Endothelial cell of umbilical vein (primary cell): ENCODE results near the gene MYADML2. TPM values are rescaled to one million over a fixed set of nuclear protein-coding genes. Genes with fewer than 3 reads are reported as not detected.

Experiments used
- BruUV-seq: library from RNA; stranded (reverse); fragments of 400-500 nt; replicated peaks from 2 replicates; lab custom pipeline; 2021; lab: Mats Ljungman, UMichigan
- CTCF ChIA-PET: fragments of 300-600, 350-600 bp; sonication (Branson Sonifier 250); formaldehyde crosslinking; loops from one replicate; lab custom pipeline; 2021; ENCODE audit warnings: antibody characterized with exemption, inconsistent platforms; lab: Charles Lee
- POLR2A ChIA-PET: fragments of 300-600, 350-600 bp; sonication (Branson Sonifier 250); formaldehyde crosslinking; loops from one replicate; lab custom pipeline; 2021; ENCODE audit warnings: antibody characterized with exemption, inconsistent platforms; lab: Charles Lee
- DNase-seq: peaks from one replicate; pipeline ENCODE4 v3.0.0-alpha.2; 2011; ENCODE audit warnings: low read depth, low spot score
- FAIRE-seq: peaks from 2 replicates; lab custom pipeline; 2011; peaks lifted over from hg19 to GRCh38; lab: Jason Lieb, UNC
- H2AFZ ChIP-seq: 2 replicates; pipeline ENCODE4 v1.6.0; 2012; ENCODE audit warnings: low read depth, low read length, control low read depth, inconsistent platforms
- H3K27ac ChIP-seq: 2 replicates; pipeline ENCODE4 v1.5.1; 2011; ENCODE audit warnings: low read depth, mild to moderate bottlenecking, control low read depth, low read length, moderate library complexity; ENCODE audit not compliant: insufficient read depth
- H3K27me3 ChIP-seq, 2 experiments: 2 replicates each; pipeline versions ENCODE4 v1.6.0 to v1.6.1; 2011; ENCODE audit warnings: low read length in 2 of 2, mixed read lengths in 1 of 2; ENCODE audit not compliant: control insufficient read depth in 2 of 2, insufficient read depth in 2 of 2
- H3K36me3 ChIP-seq, 2 experiments: 2 replicates in 1 of 2; 3 replicates in 1 of 2; pipeline ENCODE4 v1.5.1; 2011; ENCODE audit warnings: low read length in 2 of 2, mild to moderate bottlenecking in 1 of 2, moderate library complexity in 1 of 2; ENCODE audit not compliant: control insufficient read depth in 2 of 2, insufficient read depth in 2 of 2; ENCODE audit errors: extremely low read depth in 1 of 2
- H3K4me1 ChIP-seq: 3 replicates; pipeline ENCODE4 v1.5.1; 2011; ENCODE audit warnings: mild to moderate bottlenecking, low read length; ENCODE audit not compliant: control insufficient read depth, insufficient read depth; ENCODE audit errors: extremely low read depth
- H3K4me2 ChIP-seq: 2 replicates; pipeline ENCODE4 v1.6.1; 2011; ENCODE audit warnings: low read length, control low read depth, mixed read lengths; ENCODE audit not compliant: insufficient read depth
- H3K4me3 ChIP-seq, 3 experiments: fragments of 200-600 bp in 1 of 3; sonication (generic), shearing (Covaris generic) in 1 of 3; replicated peaks in 1 of 3; 2 replicates each; pipeline ENCODE4 v1.5.1; 2011 to 2016; ENCODE audit warnings: control low read depth in 3 of 3, low read length in 3 of 3, mild to moderate bottlenecking in 2 of 3, inconsistent platforms in 1 of 3, low read depth in 1 of 3, moderate library complexity in 1 of 3; ENCODE audit not compliant: insufficient read depth in 1 of 3
- H3K79me2 ChIP-seq: 2 replicates; pipeline ENCODE4 v1.6.0; 2012; ENCODE audit warnings: low read length, inconsistent platforms; ENCODE audit not compliant: control insufficient read depth, insufficient read depth
- H3K9ac ChIP-seq: replicated peaks from 2 replicates; pipeline ENCODE3; 2011; ENCODE audit warnings: low read length, control low read depth; ENCODE audit not compliant: insufficient read depth; ENCODE audit errors: extremely low read depth
- H3K9me1 ChIP-seq: replicated peaks from 3 replicates; pipeline ENCODE4 v1.6.0; 2011; ENCODE audit warnings: mild to moderate bottlenecking, low read length; ENCODE audit not compliant: control insufficient read depth, insufficient read depth; ENCODE audit errors: extremely low read depth
- H3K9me3 ChIP-seq: replicated peaks from 2 replicates; pipeline ENCODE4 v1.5.1; 2012; ENCODE audit warnings: low read length, inconsistent platforms; ENCODE audit not compliant: control insufficient read depth, insufficient read depth
- H4K20me1 ChIP-seq: replicated peaks from 2 replicates; pipeline ENCODE3; 2011; ENCODE audit warnings: mild to moderate bottlenecking, low read length; ENCODE audit not compliant: control insufficient read depth, insufficient read depth; ENCODE audit errors: extremely low read depth
- CTCF ChIP-seq, 2 donors: IDR thresholded peaks; 1 replicate in 1 of 2; 2 replicates in 1 of 2; pipeline ENCODE4 v1.5.1; 2011; ENCODE audit warnings: low read length in 2 of 2, mild to moderate bottlenecking in 2 of 2, moderate library complexity in 2 of 2, control low read depth in 1 of 2, inconsistent platforms in 1 of 2, low read depth in 1 of 2; ENCODE audit not compliant: insufficient read depth in 1 of 2; ENCODE audit errors: extremely low read depth in 1 of 2
- EZH2 ChIP-seq: IDR thresholded peaks from 2 replicates; pipeline ENCODE4 v1.6.1; 2012; ENCODE audit warnings: borderline replicate concordance, low read depth, mild to moderate bottlenecking, moderate library complexity, low read length, inconsistent platforms; ENCODE audit not compliant: severe bottlenecking
- FOS ChIP-seq: IDR thresholded peaks from 2 replicates; pipeline ENCODE4 v1.6.1; 2011; ENCODE audit warnings: mild to moderate bottlenecking, low read length, moderate library complexity, borderline replicate concordance; ENCODE audit not compliant: insufficient read depth
- GATA2 ChIP-seq: IDR thresholded peaks from 2 replicates; pipeline ENCODE4 v1.7.0; 2011; ENCODE audit warnings: low read depth, mild to moderate bottlenecking, moderate library complexity, mixed read lengths, low read length; ENCODE audit not compliant: insufficient read length, insufficient read depth
- JUN ChIP-seq: IDR thresholded peaks from 2 replicates; pipeline ENCODE4 v1.6.1; 2011; ENCODE audit warnings: borderline replicate concordance, low read depth; ENCODE audit not compliant: insufficient read length, insufficient read depth
- MYC ChIP-seq: IDR thresholded peaks from one replicate; pipeline ENCODE4 v1.6.1; 2011; ENCODE audit warnings: mild to moderate bottlenecking, low read depth, low read length
- POLR2A ChIP-seq: IDR thresholded peaks from 2 replicates; pipeline ENCODE4 v1.6.1; 2012; ENCODE audit warnings: low read depth, mild to moderate bottlenecking, control low read depth, low read length
- POLR2AphosphoS5 ChIP-seq: IDR thresholded peaks from 2 replicates; pipeline ENCODE4 v1.6.1; 2012; ENCODE audit warnings: low read depth, mild to moderate bottlenecking, control low read depth, low read length, moderate library complexity; ENCODE audit not compliant: insufficient read depth
- dilution Hi-C: fragments of 300-500 bp; cut with MboI; formaldehyde crosslinking; loops from one replicate; pipeline ENCODE4 v1.15.0; 2019; ENCODE audit warnings: low sequenced_read_pairs; ENCODE audit not compliant: extremely low pct_ligation_motif_present
- intact Hi-C: fragments of 100-400 bp; cut with micrococcal nuclease; formaldehyde crosslinking; loops from one replicate; pipeline ENCODE4 v1.10.0; 2022
- polyA plus RNA-seq, 4 experiments: library from polyadenylated mRNA; depleted of rRNA in 3 of 4; stranded (reverse) in 3 of 4; unstranded in 1 of 4; fragments of >200 nt; gene quantifications; 2 replicates each; pipeline versions ENCODE4 v1.2.1 to v1.2.3, GENCODE V29; 2011 to 2012; ENCODE audit warnings: missing spikeins in 1 of 4
- total RNA-seq: library from RNA; stranded (reverse); gene quantifications from 2 replicates; pipeline ENCODE4 v1.2.3, GENCODE V29; 2021
- TF ChIP-seq, protein P1 (sequence below): IDR thresholded peaks from 2 replicates; pipeline ENCODE4 v1.6.1; 2011; ENCODE audit not compliant: insufficient read depth, insufficient read length

The MYADML2 gene
- total and polyA plus RNA-seq, 2 donors (not counting 3 experiments of a cell fraction or from before 2014, with no cell fraction given) = not detected

DNA sequence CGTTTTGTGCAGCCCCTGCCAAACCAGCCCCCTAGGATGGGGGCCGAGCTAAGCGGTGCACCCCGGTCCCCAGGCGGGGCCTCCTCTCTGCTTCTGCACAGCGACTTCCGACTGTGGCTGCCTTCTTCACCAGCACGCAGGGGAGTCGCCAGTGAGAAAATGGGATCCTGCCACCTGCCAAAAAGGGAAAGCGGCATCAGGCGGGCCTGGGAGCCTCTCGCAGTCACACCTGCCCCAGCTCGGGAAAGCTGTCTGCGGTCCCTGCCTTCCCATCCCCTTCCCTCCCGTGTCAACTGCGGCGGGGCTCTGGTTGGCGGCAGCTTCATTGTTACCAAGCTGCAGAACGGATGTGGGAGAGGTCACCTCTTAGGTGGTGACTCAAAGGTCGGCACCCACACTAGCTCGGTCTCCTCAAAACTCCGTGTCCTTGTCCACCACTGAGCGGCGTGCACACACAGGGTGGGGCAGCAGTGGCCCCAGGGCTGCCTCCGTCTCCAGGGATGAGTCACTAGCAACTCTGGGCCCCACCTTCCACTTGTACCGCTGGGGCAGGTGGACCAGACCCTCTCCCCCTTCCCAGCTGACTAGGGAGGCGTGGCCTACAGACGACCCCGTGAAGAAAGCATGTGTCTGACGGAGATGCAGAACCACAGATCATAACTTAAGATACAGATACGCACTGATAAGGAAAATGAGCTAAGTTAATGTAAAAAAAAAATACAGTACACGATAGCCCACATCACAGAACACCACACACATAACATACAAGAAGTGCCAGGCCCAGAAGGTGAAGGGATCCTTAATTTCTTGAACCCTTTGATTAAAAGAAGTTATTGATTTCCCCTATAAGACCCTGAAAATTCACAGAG, 34.4 kb downstream of the MYADML2 start:
- H3K36me3 ChIP-seq = peaks cover 7 to 24% of the 10 kb centered on the region in 2 experiments
- H3K4me2 ChIP-seq = no peak overlapping the region
- H3K27ac ChIP-seq = no peak overlapping the region
- H3K4me1 ChIP-seq = peaks cover 12% of the 10 kb centered on the region
- DNase-seq (no peak), FAIRE-seq (no peak)
- intact Hi-C loops (no loop called here), dilution Hi-C loops (no loop called here)
- no peaks in the 10 kb centered on the region for H3K27me3 ChIP-seq
- TF ChIP-seq CTCF (IDR thresholded peaks at IDR 0.05; ENCODE audit: extremely low read depth in 1 of 2, insufficient read depth in 1 of 2, low read depth in 1 of 2, low read length in 2 of 2) (no peak), EZH2 (no peak), JUN (no peak), POLR2AphosphoS5 (no peak), GATA2 (no peak), FOS (no peak), POLR2A (no peak), MYC (no peak)
- TF ChIP-seq, protein P1, sequence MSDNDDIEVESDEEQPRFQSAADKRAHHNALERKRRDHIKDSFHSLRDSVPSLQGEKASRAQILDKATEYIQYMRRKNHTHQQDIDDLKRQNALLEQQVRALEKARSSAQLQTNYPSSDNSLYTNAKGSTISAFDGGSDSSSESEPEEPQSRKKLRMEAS = no peak
- POLR2A ChIA-PET = no interaction called here
- CTCF ChIA-PET = interaction anchor here (1.0 kb wide), 1 partner anchor 15 kb away, joined by 3 read pairs; the partner anchor contains the start of gene MAFG
- H3K9me1 ChIP-seq = no peaks in the 10 kb centered on the region
- H2AFZ ChIP-seq = no peak overlapping the region
- peaks cover 9% of the 10 kb centered on the region for H3K79me2 ChIP-seq
- no peak overlapping the region for H3K4me3 ChIP-seq
- no peak overlapping the region for H3K9ac ChIP-seq
- H3K9me3 ChIP-seq = no peaks in the 10 kb centered on the region
- BruUV-seq = no TSS peak
- no peaks in the 10 kb centered on the region for H4K20me1 ChIP-seq
